IMR-90 (cell line): ENCODE data around the gene SFSWAP.

Experiments used
- BHLHE40 ChIP-seq: fragments of 150-350 bp; IDR thresholded peaks from 2 replicates; pipeline ENCODE4 v1.6.1; 2016; ENCODE audit warnings: mild to moderate bottlenecking, low read depth, low read length
- CHD1 ChIP-seq: IDR thresholded peaks from 2 replicates; pipeline ENCODE4 v1.6.1; 2012; ENCODE audit warnings: low read depth, low read length, improper control_type of control experiment
- POLR2A ChIP-seq: IDR thresholded peaks from 2 replicates; pipeline ENCODE4 v1.6.1; 2012; ENCODE audit warnings: mild to moderate bottlenecking, low read depth, low read length
- RAD21 ChIP-seq: IDR thresholded peaks from 2 replicates; pipeline ENCODE4 v1.6.1; 2012; ENCODE audit warnings: low read length, improper control_type of control experiment
- RCOR1 ChIP-seq: IDR thresholded peaks from 2 replicates; pipeline ENCODE4 v1.6.1; 2012; ENCODE audit warnings: mild to moderate bottlenecking, low read length, improper control_type of control experiment; ENCODE audit not compliant: insufficient replicate concordance
- RFX5 ChIP-seq: IDR thresholded peaks from 2 replicates; pipeline ENCODE4 v1.8.0; 2012; ENCODE audit warnings: low read depth, mild to moderate bottlenecking, low read length, moderate library complexity
- TF ChIP-seq, protein P1 (sequence below): conservative IDR thresholded peaks from 2 replicates; pipeline ENCODE4 v1.5.1; 2012; ENCODE audit warnings: mild to moderate bottlenecking, low read depth, low read length, improper control_type of control experiment

DNA sequence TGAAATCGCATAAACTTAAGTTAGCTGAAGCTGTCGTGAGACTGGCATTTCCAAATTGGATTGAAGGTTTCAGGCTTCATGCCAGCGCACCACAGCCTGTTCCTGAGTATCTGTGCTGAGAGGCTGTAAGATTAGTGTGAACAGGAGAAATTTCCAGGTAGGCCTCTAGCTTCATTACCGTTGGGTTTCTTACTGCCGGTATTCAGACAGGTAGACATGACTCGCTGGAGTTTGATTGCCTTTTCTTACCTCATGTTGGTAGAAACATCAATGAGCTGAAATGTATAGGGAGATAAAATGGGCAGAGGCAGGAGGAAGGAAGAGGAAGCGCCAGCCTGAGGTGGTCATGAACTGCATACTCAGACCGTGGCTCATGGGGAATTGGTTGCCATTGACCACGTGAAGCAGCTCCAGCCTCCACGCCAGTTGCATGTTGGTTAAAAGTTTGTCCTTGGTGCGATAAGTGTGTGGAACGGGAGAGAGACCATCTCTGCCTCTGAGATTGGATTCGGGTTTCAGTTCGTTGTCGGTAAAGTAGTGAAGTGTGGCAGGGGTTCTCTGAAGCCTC lies 75.0 kb downstream of the SFSWAP start:
- TF ChIP-seq, protein P1, sequence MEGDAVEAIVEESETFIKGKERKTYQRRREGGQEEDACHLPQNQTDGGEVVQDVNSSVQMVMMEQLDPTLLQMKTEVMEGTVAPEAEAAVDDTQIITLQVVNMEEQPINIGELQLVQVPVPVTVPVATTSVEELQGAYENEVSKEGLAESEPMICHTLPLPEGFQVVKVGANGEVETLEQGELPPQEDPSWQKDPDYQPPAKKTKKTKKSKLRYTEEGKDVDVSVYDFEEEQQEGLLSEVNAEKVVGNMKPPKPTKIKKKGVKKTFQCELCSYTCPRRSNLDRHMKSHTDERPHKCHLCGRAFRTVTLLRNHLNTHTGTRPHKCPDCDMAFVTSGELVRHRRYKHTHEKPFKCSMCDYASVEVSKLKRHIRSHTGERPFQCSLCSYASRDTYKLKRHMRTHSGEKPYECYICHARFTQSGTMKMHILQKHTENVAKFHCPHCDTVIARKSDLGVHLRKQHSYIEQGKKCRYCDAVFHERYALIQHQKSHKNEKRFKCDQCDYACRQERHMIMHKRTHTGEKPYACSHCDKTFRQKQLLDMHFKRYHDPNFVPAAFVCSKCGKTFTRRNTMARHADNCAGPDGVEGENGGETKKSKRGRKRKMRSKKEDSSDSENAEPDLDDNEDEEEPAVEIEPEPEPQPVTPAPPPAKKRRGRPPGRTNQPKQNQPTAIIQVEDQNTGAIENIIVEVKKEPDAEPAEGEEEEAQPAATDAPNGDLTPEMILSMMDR: no peak
- TF ChIP-seq RAD21 (no peak), RFX5 (no peak), RCOR1 (no peak), CHD1 (no peak), POLR2A (no peak), BHLHE40 (no peak)
